Measurements from ENCODE around the gene MRPL54.

The MRPL54 gene

GRCh38 chr19:3762501-3763459 is at the start of gene MRPL54:
TSS of gene MRPL54 (plus strand) at chr19:3762682. CDS start at chr19:3762701, 19 bp downstream.
- DNase-seq (ENCODE audit: low read depth), result peak; percentile 99

- DNase-seq (ENCODE audit: low read depth), result no peak
Measured at GRCh38 chr19:3716147-3716668, 46.3 kb upstream of the MRPL54 start.

- DNase-seq (ENCODE audit: low read depth), result no peak
Measured at GRCh38 chr19:3719868-3720267, 42.6 kb upstream of the MRPL54 start.

GRCh38 chr19:3720349-3720917 is 42.0 kb upstream of the MRPL54 start:
- DNase-seq (ENCODE audit: low read depth), result no peak

DNA sequence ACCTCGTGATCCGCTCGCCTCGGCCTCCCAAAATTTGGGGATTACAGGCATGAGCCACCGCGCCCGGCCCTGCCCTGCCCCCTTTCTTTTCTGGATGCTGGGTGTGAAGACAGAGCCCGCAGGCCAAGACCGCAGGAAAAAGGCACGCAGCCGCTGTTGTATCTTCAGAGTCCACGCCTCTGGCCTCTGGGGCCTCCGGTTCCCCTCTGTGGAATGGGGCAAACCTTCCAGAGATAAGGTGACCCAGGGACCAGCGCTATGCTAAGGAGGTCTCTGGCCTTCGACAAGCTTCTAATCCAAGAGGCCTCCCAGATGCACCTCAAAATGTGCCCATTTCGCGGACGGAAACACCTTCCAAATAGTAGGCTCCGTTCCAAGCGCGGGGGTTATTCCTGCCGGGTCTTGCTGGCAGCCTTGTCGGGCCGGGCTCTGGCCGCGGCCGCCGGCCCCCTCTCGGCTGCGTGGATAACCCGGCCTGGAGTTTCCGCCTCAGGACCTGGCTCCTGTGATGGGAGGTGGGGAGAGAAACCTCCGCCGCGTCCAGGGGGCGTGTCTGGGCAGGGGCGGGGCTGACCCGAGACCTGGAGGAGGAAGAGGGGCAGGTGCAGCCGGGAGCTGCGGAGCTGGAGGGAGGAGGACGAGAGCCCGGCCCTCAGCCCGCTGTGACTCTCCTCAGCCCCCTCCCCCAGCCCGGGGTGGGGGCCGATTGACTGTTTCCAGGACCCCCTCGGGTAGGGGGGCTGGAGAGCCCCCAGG is 41.2 kb upstream of the MRPL54 start:
- peak; percentile 67 for DNase-seq (ENCODE audit: low read depth)

GRCh38 chr19:3721887-3722442 is 40.5 kb upstream of the MRPL54 start:
- no peak for DNase-seq (ENCODE audit: low read depth)

GRCh38 chr19:3722443-3723109 is 39.9 kb upstream of the MRPL54 start:
- no peak for DNase-seq (ENCODE audit: low read depth)

DNA sequence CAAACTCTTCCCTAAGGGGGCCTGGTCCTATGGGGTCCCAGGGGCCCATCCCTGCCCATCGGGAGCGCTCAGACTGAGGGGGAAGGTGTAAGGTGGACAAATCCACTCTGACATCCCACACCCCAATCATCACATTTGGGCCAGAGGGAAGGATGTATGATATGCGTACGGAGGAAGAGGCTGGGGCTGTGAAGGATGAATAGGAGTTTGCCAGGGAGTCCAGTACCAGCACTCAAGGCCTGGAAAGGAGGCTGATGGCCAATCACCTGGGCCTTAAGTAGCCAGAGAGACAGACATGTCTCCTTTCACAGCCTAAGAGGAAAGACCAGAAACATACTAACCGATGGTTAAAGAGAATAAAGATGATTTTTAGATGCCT is 39.4 kb upstream of the MRPL54 start:
- DNase-seq (ENCODE audit: low read depth), result no peak

DNA sequence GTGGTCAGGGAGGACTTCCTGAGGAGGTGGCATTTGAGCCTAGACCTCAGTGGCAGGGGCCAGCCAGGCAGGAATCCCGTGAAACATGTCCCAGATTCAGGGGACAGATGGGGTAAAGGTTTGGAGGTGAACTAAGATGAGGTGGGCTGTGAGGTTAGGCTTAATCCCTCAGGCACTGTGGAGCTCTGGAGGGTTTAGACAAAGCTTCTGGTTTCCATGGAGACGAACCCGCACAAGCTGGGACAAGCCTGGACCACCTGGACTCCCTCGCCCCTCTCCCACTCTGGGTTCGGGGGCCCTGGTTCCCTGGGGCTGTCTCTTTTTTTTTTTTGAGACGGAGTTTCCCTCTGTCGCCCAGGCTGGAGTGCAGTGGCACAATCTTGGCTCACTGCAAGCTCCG is 38.6 kb upstream of the MRPL54 start:
- no peak for DNase-seq (ENCODE audit: low read depth)

- DNase-seq (ENCODE audit: low read depth), result no peak
Measured at GRCh38 chr19:3725121-3725520, 37.4 kb upstream of the MRPL54 start.

- DNase-seq (ENCODE audit: low read depth), result no peak
Measured at GRCh38 chr19:3725640-3726310, 36.7 kb upstream of the MRPL54 start.

GRCh38 chr19:3730457-3730958 is 32.0 kb upstream of the MRPL54 start:
- no peak for DNase-seq (ENCODE audit: low read depth)

GRCh38 chr19:3732108-3732507 is 30.4 kb upstream of the MRPL54 start:
- DNase-seq (ENCODE audit: low read depth), result no peak

DNA sequence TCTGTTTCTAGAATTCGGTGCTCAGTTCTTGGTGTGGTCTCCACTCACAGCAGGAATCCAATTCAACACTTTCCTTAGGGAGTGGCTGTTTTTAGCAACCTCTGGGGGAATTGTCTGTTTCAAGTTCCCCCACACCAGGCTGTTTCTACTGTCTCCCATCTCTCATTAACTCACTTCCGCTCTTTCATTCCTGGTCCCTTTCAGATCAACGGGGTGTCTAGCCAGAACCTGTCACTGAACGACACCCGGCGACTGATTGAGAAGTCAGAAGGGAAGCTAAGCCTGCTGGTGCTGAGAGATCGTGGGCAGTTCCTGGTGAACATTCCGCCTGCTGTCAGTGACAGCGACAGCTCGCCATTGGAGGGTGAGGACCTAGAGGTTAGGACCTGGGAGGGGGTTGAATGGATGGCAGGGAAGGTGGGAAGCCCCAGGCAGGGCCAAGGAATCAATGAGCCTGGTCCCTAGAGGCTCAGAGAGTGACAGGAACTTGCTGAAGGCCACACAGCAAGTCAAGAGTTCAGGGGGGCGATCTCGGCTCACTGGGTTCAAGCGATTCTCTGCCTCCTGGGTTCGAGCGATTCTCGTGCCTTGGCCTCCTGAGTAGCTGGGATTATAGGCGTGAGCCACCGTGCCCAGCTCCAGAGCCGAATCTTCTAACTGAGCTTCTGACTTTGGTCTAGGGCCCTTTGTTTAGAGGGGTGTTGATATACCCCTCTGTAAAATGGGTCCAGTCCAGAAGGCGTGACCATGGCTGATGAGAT is 28.8 kb upstream of the MRPL54 start:
- DNase-seq (ENCODE audit: low read depth), result no peak

GRCh38 chr19:3734310-3734600 is 28.2 kb upstream of the MRPL54 start:
- DNase-seq (ENCODE audit: low read depth), result no peak

GRCh38 chr19:3736106-3736724 is 26.3 kb upstream of the MRPL54 start:
- no peak for DNase-seq (ENCODE audit: low read depth)

- DNase-seq (ENCODE audit: low read depth), result no peak
Measured at GRCh38 chr19:3737487-3738205, 24.8 kb upstream of the MRPL54 start.

DNA sequence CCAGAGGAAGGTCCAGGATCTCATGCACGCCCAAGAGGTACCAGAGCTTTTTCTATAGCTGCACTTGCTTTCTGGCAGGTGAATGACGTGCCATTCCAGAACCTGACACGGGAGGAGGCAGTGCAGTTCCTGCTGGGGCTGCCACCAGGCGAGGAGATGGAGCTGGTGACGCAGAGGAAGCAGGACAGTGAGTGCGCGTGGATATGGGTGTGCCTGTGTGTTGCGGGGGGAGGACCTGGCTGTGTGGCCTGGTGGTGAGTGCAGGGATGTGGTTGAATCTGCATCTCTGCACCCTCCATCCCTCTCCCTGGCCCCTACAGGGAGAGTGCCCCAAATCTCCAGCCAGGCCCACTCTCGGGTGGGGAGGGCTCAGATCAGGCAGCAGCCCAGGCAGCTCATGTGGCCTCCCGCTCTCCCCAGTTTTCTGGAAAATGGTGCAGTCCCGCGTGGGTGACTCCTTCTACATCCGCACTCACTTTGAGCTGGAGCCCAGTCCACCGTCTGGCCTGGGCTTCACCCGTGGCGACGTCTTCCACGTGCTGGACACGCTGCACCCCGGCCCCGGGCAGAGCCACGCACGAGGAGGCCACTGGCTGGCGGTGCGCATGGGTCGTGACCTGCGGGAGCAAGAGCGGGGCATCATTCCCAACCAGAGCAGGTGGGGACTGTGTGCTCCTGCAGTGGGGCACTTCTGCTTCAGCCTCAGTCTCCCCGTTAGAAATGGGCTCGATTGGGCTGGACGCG is 23.8 kb upstream of the MRPL54 start:
- no peak for DNase-seq (ENCODE audit: low read depth)
